GM21723 (cell line): Measurements from ENCODE around the gene A3GALT2.
A peak's percentile ranks its signal among the peaks of the same experiment; 100 is the strongest.

Experiments
- ATAC-seq: cut with Tn5 transposase; IDR thresholded peaks from one replicate; pipeline ENCODE4 v1.9.1; 2021; ENCODE audit warnings: mild to moderate bottlenecking, moderate library complexity; ENCODE audit not compliant: unreplicated experiment

A3GALT2 gene

GRCh38 chr1:33350611-33351280 lies 29.8 kb upstream of the A3GALT2 start:
- no peak for ATAC-seq

DNA sequence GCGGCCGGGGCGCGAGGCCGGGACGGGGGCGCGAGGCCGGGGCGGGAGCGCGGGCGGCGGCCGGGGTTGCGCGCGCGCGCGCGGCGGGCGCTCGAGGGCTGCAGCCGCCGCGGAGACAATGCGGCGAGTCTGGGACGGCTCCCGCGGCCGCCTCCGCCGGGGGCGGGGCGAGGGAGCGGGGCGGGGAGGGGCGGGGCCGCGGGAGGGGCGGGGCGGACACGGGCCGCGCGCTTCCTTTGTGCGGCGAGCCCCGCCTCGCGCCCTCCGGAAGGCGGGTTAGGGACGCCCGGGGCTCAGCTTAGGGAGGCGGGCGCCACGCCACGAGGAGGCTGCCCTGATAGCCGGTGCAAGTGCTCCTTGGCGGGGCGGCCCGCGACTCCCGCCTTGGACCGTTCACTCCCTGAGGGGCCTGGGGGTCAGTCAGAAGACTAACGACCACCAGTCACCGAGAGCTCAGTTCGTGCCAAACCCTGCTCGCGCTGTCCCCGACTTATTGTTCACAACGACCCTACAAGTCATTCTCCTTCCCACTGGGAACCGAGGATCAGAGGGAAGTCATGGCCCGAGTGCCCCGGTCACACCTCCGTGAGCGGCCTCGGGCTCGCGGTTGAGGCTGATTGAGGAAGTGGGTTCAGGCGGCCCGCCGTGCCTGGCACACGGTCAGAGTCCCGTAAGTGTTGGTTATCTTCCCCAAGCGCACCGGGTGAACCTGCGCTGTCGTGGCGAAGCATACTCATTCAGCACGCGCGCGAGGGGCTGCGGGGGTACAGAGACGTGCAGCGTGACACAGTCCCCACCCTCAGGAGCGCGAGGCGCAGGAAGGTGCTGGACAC lies 29.1 kb upstream of the A3GALT2 start:
- peak; percentile 78 for ATAC-seq

DNA sequence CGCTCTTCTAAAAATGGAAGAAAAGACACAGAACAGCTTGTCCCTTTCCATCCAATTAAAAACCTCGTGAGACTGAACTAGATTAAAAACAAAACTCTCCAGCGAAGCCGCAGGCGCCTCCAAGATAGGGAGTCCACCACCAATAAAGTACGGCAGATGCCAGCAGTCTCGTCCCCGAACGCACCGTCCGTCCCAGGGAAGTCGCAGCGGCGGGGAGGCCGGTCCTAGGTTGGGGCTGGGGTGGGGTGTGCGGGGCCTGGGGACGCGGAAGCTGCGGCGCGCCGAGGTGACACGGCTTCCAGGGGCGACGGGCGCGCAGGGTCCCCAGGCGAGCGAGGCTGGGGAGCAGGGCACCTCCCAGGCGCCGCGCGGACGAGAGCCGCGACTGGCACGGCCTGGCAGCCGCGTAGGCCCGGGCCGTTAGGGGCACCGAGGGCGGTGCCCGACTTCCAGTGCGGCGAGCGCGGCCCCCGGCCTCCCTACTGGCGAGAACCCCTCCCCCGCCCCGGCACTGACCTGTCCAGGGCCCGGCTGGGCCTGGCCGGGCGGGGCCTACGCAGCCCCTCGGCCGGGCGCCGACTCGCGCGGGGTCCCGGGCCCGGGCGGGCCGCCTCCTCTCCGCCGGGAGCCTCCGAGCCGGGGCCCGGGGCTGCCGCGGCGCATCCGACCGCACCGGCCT lies 28.3 kb upstream of the A3GALT2 start:
- peak; percentile 34 for ATAC-seq

DNA sequence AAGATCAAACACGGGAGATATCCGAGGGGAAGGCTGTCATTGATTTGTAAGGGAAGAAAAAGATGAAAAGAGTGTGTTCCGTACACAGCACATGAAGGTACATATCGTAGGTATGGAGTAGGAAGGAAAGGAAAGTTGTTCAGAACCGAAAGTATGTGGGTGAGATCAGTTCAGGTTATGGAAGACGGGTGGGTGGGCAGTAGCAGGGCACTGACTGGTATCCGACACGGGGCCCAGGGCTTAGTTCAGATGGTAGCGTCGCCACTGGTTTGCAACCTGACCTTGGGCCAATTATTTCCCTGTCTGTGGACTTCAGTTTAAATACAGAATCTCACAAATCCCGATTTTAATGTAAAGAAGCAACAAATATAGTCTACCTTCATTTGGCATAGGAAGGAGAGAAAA lies 27.8 kb upstream of the A3GALT2 start:
- ATAC-seq: no peak

GRCh38 chr1:33348194-33348593 lies 27.3 kb upstream of the A3GALT2 start:
- no peak for ATAC-seq

- ATAC-seq: no peak
These were observed 26.7 kb upstream of the A3GALT2 start for GRCh38 chr1:33347650-33347992.

GRCh38 chr1:33346927-33347649 lies 26.2 kb upstream of the A3GALT2 start:
- ATAC-seq: no peak

- ATAC-seq: no peak
These were observed 25.6 kb upstream of the A3GALT2 start for GRCh38 chr1:33346533-33346926.

DNA sequence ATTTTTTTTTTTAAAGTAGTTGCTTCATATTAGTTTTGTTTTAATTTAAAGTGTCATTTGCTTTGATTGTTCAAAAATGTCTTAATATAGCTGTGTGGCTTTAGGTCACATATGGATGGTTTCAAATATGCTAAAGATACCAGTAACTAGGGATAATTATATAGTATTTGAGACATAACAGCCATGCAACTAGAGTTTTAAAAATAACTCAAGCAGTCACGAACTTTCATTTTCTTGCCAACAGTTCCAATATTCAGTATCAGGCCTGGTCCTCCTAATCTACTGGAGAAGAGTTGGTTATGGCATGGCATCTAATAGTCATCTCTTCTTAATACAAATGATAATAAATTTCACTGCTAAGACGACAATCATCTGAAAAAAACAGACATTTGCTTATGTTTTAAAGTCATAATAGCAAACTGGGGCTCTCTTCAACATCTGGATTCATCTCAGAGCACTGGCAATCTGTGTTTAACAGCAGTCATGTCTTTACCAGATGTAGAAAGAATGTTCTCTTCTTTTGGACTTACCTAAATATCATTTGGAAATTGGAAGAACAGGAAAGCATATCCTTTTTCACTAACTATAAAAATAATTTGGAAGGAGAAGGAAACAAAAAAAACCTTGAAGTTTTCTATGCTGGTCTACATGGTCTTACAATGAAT lies 24.1 kb upstream of the A3GALT2 start:
- no peak for ATAC-seq

DNA sequence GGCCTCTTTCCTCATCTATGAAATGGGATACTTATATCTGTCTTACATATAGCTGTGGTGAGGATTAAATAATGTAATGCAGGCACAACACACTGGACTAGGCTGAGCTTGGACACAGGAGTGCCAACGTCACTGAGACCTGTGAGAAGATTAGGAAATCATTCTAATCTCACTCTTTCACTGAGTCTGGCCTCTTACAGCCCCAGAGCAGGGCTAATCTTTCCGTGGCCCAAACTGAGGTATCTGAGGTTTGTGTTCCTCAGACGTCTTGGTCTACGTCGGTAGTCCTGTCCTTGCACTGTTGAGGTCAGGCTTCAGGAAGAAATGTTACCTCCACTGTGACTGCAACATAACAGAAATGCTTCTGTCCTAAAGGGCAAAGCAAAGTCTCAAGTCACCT lies 22.6 kb upstream of the A3GALT2 start:
- ATAC-seq: no peak

GRCh38 chr1:33342041-33342723 lies 21.3 kb upstream of the A3GALT2 start:
- ATAC-seq: no peak

DNA sequence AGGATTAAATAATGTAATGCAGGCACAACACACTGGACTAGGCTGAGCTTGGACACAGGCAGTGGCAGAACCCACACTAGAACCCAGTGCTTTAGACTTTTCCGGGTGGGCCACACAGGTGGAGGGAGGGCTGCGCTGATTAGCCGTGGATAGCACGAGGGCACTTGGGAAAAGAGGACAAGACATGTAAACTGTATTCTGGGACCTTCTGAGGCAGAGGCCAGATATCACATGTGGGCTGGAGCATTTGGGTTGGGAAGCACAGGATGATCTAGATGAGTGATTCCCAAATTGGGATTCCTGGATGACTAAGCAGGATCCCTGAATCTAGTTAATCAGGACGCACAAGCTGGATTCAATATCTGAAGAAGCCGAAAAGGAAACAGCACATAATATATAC lies 20.3 kb upstream of the A3GALT2 start:
- ATAC-seq: no peak

GRCh38 chr1:33339413-33339812 lies 18.5 kb upstream of the A3GALT2 start:
- no peak for ATAC-seq

GRCh38 chr1:33338440-33339211 lies 17.7 kb upstream of the A3GALT2 start:
- ATAC-seq: no peak

GRCh38 chr1:33338048-33338439 lies 17.1 kb upstream of the A3GALT2 start:
- ATAC-seq: no peak

DNA sequence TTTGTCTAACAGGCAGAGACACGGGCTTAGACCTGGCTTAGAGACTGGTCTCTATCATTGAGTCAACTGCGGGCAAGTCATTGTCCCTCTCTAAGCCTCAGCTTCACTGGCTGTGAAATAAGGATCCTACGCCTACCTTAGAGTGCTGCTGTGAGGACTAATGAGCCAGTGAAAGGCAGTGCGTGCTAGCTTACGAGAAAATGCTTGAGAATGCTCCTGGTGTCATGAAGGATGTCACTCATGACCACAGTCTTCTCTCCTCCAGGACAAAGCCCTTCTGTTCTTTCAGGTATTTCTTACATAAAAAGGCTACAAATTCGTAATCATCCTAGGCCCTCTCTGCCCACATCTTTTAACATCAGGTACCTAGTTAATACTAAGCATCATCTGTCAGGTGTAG lies 16.5 kb upstream of the A3GALT2 start:
- no peak for ATAC-seq

DNA sequence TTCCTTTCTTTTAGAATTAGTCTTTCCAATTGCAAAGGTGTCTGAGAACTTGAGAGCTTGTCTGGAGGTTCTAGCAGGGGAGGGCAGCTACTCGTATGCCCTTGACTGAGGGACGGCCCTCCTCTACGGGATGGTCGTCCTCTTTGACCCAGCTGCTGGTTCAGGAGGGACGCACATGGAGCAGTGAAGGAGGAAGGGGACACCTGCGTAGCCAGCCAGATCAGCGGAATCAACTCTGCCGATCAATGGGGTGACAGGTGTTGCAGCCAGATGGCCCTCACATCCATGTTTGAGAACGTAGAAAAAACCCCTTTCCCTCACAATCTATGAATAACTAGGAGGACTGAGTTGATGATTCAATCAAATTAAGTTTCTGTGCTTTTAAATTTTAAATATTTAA lies 15.7 kb upstream of the A3GALT2 start:
- ATAC-seq: no peak

- ATAC-seq: no peak
These were observed 14.1 kb upstream of the A3GALT2 start for GRCh38 chr1:33335020-33335419.

- no peak for ATAC-seq
These were observed 13.2 kb upstream of the A3GALT2 start for GRCh38 chr1:33334081-33334552.
